HFFc6 (cell line): ENCODE results near the gene KRTAP10-7. TPM values are rescaled to one million over a fixed set of nuclear protein-coding genes. Genes with fewer than 3 reads are reported as not detected.
A peak's percentile ranks its signal among the peaks of the same experiment; 100 is the strongest.

Experiments
- DNase-seq: peaks from one replicate; pipeline ENCODE4 v3.0.0-alpha.2; 2018
- H3K27ac Mint-ChIP-seq: 2 replicates; pipeline ENCODE4 v1.8.0; 2020; ENCODE audit warnings: mild to moderate bottlenecking, mixed read lengths
- H3K27me3 Mint-ChIP-seq: 2 replicates; pipeline ENCODE4 v1.8.0; 2021; ENCODE audit warnings: mild to moderate bottlenecking, moderate library complexity, mixed read lengths; ENCODE audit not compliant: insufficient read depth
- H3K36me3 Mint-ChIP-seq: 2 replicates; pipeline ENCODE4 v1.8.0; 2021; ENCODE audit warnings: low read depth, mixed read lengths
- H3K4me1 Mint-ChIP-seq: 2 replicates; pipeline ENCODE4 v1.8.0; 2020; ENCODE audit warnings: low read depth, mixed read lengths
- H3K4me3 Mint-ChIP-seq: 2 replicates; pipeline ENCODE4 v1.8.0; 2020; ENCODE audit warnings: mild to moderate bottlenecking, moderate library complexity, mixed read lengths
- H3K9me3 Mint-ChIP-seq: 2 replicates; pipeline ENCODE4 v1.8.0; 2020; ENCODE audit warnings: mild to moderate bottlenecking, mixed read lengths
- total RNA-seq, 6 experiments: library from RNA; stranded (reverse); fragmentation: NEBNext Ultra II Directional; extraction: Animal tissue kit (Norgen Biotek cat#: 25700); gene quantifications; 2 replicates in 1 of 6; 3 replicates in 5 of 6; pipeline ENCODE4 v1.2.3, GENCODE V29; 2021
- TF ChIP-seq, protein P1 (sequence below): fragments of 200-600 bp; sonication (generic); IDR thresholded peaks from 2 replicates; pipeline ENCODE4 v1.5.0; 2021; ENCODE audit warnings: antibody characterized with exemption, mild to moderate bottlenecking

The KRTAP10-7 gene
- total RNA-seq, 6 experiments from 2014 or later: not detected

DNA sequence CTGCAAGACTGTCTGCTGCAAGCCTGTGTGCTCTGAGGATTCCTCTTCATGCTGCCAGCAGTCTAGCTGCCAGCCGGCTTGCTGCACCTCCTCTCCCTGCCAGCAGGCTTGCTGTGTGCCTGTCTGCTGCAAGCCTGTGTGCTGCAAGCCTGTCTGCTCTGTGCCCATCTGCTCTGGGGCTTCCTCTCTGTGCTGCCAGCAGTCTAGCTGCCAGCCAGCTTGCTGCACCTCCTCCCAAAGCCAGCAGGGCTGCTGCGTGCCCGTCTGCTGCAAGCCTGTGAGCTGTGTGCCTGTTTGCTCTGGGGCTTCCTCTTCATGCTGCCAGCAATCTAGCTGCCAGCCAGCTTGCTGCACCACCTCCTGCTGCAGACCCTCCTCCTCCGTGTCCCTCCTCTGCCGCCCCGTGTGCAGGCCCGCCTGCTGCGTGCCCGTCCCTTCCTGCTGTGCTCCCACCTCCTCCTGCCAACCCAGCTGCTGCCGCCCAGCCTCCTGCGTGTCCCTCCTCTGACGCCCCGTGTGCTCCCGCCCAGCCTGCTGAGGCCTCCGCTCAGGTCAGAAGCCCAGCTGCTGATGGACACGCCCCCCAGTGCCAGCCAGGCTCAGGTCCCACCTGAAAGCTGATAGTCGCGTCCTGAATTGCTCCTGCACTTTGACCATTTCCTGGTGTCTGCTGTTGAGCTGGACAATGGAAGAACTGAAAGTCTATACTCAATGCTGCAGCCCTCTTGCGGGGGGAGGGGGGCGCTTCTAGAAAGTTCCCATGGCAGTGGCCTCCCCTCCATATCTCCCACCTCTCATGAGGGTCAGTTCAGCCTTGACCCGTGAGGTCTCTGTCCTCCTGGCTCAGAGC lies 25.7 kb upstream of the KRTAP10-7 start:
- peaks cover 66% of the 10 kb centered on the region for H3K9me3 Mint-ChIP-seq
- no peak overlapping the region for H3K27ac Mint-ChIP-seq
- TF ChIP-seq, protein P1, sequence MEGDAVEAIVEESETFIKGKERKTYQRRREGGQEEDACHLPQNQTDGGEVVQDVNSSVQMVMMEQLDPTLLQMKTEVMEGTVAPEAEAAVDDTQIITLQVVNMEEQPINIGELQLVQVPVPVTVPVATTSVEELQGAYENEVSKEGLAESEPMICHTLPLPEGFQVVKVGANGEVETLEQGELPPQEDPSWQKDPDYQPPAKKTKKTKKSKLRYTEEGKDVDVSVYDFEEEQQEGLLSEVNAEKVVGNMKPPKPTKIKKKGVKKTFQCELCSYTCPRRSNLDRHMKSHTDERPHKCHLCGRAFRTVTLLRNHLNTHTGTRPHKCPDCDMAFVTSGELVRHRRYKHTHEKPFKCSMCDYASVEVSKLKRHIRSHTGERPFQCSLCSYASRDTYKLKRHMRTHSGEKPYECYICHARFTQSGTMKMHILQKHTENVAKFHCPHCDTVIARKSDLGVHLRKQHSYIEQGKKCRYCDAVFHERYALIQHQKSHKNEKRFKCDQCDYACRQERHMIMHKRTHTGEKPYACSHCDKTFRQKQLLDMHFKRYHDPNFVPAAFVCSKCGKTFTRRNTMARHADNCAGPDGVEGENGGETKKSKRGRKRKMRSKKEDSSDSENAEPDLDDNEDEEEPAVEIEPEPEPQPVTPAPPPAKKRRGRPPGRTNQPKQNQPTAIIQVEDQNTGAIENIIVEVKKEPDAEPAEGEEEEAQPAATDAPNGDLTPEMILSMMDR: peak; percentile 33; the same call in 1 of the 2 replicates
- no peak overlapping the region for H3K4me3 Mint-ChIP-seq
- DNase-seq: no peak
- peaks cover 2% of the 10 kb centered on the region for H3K27me3 Mint-ChIP-seq
- no peaks in the 10 kb centered on the region; the same call in 1 of the 2 replicates for H3K4me1 Mint-ChIP-seq
- H3K36me3 Mint-ChIP-seq: peaks cover 11% of the 10 kb centered on the region; the same call in 1 of the 2 replicates

DNA sequence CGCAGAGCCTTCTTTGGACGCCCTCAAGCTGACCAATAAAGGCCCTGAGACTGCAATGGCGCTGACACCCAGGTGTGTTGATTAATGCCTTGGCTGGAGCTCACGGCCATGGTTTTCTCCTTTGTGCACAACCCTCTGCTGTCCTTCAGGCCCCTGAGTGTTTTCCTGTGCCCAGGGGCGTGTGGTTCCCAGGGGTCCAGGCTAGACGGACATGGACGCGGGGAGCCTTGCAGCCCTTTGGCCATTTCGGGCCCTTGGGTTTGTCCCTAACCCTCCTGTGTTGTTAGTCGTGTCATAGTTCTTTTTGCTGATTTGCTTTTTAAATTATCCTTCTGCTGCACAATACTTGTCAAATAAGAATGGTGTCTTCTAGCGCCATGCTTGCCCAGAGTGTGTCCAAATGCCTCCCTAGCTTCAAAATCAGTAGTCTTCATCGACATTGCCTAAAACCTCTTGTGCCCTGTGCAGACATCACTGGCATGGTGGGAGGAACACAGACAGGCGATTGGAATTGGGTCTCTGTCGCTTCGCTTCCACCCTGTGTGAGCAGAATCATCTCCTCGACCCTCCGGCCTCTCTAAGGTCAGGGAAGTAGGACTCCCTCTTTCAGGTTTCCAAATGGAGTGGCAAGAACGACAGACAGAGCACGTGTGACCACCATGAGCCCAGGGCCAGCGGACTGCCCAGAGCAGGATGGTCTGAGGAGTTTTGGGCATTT lies 24.9 kb upstream of the KRTAP10-7 start:
- DNase-seq: no peak
- TF ChIP-seq, protein P1: no peak
- Mint-ChIP-seq H3K27me3 (peaks cover 2% of the 10 kb centered on the region), H3K27ac (no peak overlapping the region), H3K4me1 (no peaks in the 10 kb centered on the region; the same call in 1 of the 2 replicates), H3K36me3 (peaks cover 11% of the 10 kb centered on the region; the same call in 1 of the 2 replicates), H3K9me3 (peaks cover 67% of the 10 kb centered on the region), H3K4me3 (no peak overlapping the region)

DNA sequence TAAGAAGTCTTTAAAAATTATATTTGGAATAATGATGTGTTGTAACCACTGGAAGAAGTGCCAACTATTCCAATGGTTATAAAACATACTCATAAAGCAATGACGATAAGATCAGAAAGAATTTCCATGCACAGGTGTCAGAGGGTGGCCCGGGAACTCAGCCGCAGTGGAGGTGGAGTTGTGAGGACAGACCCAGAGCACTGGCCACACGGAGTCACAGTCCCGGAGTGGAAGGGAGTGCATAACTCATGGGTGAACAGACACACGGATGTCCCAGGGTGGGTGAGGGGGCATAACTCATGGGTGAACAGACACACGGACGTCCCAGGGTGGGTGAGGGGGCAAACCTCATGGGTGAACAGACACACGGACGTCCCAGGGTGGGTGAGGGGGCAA lies 24.4 kb upstream of the KRTAP10-7 start:
- Mint-ChIP-seq H3K36me3 (peaks cover 11% of the 10 kb centered on the region; the same call in 1 of the 2 replicates), H3K4me3 (no peak overlapping the region), H3K27ac (no peak overlapping the region), H3K27me3 (peaks cover 2% of the 10 kb centered on the region), H3K9me3 (peaks cover 67% of the 10 kb centered on the region), H3K4me1 (no peaks in the 10 kb centered on the region; the same call in 1 of the 2 replicates)
- TF ChIP-seq, protein P1: no peak
- no peak for DNase-seq

DNA sequence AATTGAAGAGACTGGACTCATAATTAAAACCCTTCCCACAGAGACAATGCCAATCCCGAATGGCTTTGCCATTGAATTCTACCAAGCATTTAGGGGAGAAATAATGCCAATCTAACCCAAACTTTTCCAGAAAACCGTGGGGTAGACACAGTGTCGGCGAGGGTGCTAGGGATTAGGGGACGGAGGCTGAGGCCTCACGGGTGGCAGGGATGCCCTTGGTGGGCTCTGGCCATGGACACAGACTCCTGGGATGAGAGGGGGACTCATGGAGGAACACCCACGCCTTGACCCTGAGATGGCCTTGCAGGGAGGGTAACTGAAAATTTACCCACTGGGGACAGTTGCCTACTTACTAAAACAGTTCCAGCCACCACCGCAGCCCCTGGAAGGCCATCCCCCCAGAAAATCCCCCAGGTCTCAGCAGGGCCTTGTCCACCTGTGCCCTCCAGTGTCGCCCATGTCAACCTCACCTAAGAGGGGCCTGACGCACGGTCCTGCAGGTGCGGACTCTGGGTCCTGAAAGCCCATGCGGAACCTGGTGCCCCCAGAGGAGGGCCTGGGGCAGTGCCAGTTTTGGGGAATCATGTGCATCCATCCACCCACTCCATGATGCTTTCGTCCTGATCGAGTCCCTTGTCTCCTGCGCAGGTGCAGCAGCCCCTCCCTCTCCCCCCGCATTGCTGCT lies 21.9 kb upstream of the KRTAP10-7 start:
- Mint-ChIP-seq H3K4me3 (no peak overlapping the region), H3K36me3 (peaks cover 6% of the 10 kb centered on the region; the same call in 1 of the 2 replicates), H3K4me1 (no peaks in the 10 kb centered on the region), H3K27ac (no peak overlapping the region), H3K27me3 (no peaks in the 10 kb centered on the region; the same call in 1 of the 2 replicates), H3K9me3 (peaks cover 67% of the 10 kb centered on the region)
- DNase-seq: no peak
- TF ChIP-seq, protein P1: no peak
